HEK293T (cell line): ENCODE data around the gene GABRA5.

Source experiments
- CTCF ChIA-PET: fragments of 350-600 bp; formaldehyde crosslinking; extraction: SDS; loops from one replicate; lab custom pipeline; 2021; ENCODE audit warnings: antibody characterized with exemption, inconsistent platforms; lab: Yijun Ruan, JAX
- POLR2A ChIA-PET: fragments of 350-600 bp; formaldehyde crosslinking; extraction: SDS; loops from one replicate; lab custom pipeline; 2020; ENCODE audit warnings: antibody characterized with exemption, inconsistent platforms; lab: Yijun Ruan, JAX
- DNase-seq: peaks from one replicate; pipeline ENCODE4 v3.0.0; 2012; ENCODE audit warnings: mixed read lengths; ENCODE audit errors: extremely low spot score
- ARNT ChIP-seq: fragments of 450-650 bp; IDR thresholded peaks from 2 replicates; pipeline ENCODE4 v1.6.1; 2017; ENCODE audit warnings: mild to moderate bottlenecking
- BHLHE40 ChIP-seq: fragments of 450-650 bp; IDR thresholded peaks from 2 replicates; pipeline ENCODE4 v1.6.1; 2016; ENCODE audit warnings: mild to moderate bottlenecking, moderate library complexity, borderline replicate concordance
- CTBP1 ChIP-seq: fragments of 450-650 bp; IDR thresholded peaks from 2 replicates; pipeline ENCODE4 v1.6.1; 2016; ENCODE audit warnings: borderline replicate concordance
- ELF4 ChIP-seq: fragments of 450-650 bp; IDR thresholded peaks from 2 replicates; pipeline ENCODE4 v1.6.1; 2017; ENCODE audit warnings: antibody characterized with exemption
- FOXA1 ChIP-seq: fragments of 450-650 bp; IDR thresholded peaks from 2 replicates; pipeline ENCODE4 v1.6.1; 2016; ENCODE audit warnings: mild to moderate bottlenecking
- FOXK2 ChIP-seq: fragments of 450-650 bp; IDR thresholded peaks from 2 replicates; pipeline ENCODE4 v1.6.1; 2016; ENCODE audit warnings: mild to moderate bottlenecking
- FOXM1 ChIP-seq: fragments of 450-650 bp; IDR thresholded peaks from 2 replicates; pipeline ENCODE4 v1.6.1; 2017; ENCODE audit warnings: mild to moderate bottlenecking, borderline replicate concordance
- HDGF ChIP-seq: fragments of 450-650 bp; IDR thresholded peaks from 2 replicates; pipeline ENCODE4 v1.6.1; 2017; ENCODE audit warnings: antibody characterized with exemption, borderline replicate concordance
- L3MBTL2 ChIP-seq: fragments of 450-650 bp; conservative IDR thresholded peaks from 2 replicates; pipeline ENCODE4 v1.6.1; 2016; ENCODE audit warnings: mild to moderate bottlenecking
- LEF1 ChIP-seq: fragments of 450-650 bp; IDR thresholded peaks from 2 replicates; pipeline ENCODE4 v1.6.1; 2017; ENCODE audit warnings: mild to moderate bottlenecking, borderline replicate concordance
- NFRKB ChIP-seq: fragments of 450-650 bp; IDR thresholded peaks from 2 replicates; pipeline ENCODE4 v1.6.1; 2016; ENCODE audit warnings: mild to moderate bottlenecking, moderate library complexity
- SP1 ChIP-seq: fragments of 450-650 bp; IDR thresholded peaks from 2 replicates; pipeline ENCODE4 v1.6.1; 2017
- SUZ12 ChIP-seq: fragments of 450-650 bp; IDR thresholded peaks from 2 replicates; pipeline ENCODE4 v1.6.1; 2016; ENCODE audit warnings: mild to moderate bottlenecking
- TARDBP ChIP-seq: fragments of 450-650 bp; IDR thresholded peaks from 2 replicates; pipeline ENCODE4 v1.6.1; 2016
- ZNF384 ChIP-seq: fragments of 450-650 bp; IDR thresholded peaks from 2 replicates; pipeline ENCODE4 v1.6.1; 2016
- TF ChIP-seq, protein P1 (sequence below): fragments of 450-650 bp; IDR thresholded peaks from 2 replicates; pipeline ENCODE4 v1.6.1; 2016

Gene GABRA5

DNA sequence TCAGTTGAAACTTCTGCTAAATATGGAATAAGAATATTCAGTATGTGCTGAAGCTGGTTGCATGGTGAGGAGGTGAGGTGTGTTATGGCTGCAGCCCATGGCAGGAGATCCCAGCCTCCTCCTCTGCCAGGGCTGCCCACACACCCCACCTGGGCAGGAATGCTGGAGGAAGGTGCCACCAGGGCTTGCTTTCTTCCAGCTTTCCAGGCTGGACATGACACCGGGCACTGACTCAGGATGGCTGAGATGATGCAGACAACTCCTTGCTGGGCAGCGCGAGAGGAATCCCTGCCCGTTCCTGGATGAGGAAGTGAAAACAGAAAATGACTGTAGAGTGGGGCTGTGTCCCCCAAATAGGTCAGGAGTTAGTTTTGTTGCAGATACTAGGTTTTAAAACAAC, 118.2 kb downstream of the GABRA5 start:
- ChIA-PET POLR2A (no interaction called here), CTCF (interaction anchor here (1.6 kb wide), 1 partner anchor 11 kb away, joined by 4 read pairs; no protein-coding TSS in a partner anchor)
- TF ChIP-seq LEF1 (no peak), BHLHE40 (no peak)
- no peak for DNase-seq

DNA sequence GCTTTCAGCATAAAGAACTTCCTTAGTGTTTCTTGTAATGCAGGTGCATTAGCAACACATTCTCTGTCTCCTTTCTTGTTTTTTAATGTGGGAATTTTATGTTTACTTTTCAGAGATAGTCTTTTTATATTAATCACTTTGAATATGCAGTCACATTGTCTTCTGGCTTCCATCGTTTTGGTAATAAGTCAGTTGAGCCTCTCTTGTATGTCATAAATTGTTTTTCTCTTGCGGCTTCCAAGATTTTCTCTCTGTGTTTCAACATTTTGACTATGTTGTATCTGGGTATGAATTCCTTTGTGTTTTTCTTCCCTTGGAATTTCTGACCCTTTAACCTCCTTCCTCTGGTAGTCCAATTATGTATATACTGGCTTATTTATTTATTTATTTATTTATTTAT, 129.4 kb downstream of the GABRA5 start:
- TF ChIP-seq HDGF (no peak), L3MBTL2 (no peak), LEF1 (no peak), SP1 (no peak), TARDBP (no peak), NFRKB (no peak), ELF4 (no peak), FOXM1 (no peak), FOXK2 (no peak), CTBP1 (no peak), FOXA1 (no peak), SUZ12 (no peak), BHLHE40 (no peak), ZNF384 (no peak), ARNT (no peak)
- TF ChIP-seq, protein P1, sequence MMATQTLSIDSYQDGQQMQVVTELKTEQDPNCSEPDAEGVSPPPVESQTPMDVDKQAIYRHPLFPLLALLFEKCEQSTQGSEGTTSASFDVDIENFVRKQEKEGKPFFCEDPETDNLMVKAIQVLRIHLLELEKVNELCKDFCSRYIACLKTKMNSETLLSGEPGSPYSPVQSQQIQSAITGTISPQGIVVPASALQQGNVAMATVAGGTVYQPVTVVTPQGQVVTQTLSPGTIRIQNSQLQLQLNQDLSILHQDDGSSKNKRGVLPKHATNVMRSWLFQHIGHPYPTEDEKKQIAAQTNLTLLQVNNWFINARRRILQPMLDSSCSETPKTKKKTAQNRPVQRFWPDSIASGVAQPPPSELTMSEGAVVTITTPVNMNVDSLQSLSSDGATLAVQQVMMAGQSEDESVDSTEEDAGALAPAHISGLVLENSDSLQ: no peak
- ChIA-PET POLR2A (no interaction called here), CTCF (no interaction called here)
- DNase-seq: no peak
